Testis (tissue), 5 donors: ENCODE measurements around the gene ELL2. TPM values are rescaled to one million over a fixed set of nuclear protein-coding genes. Genes with fewer than 3 reads are reported as not detected.

ENCODE experiments used
- DNase-seq: peaks from one replicate; pipeline ENCODE4 v3.0.0-alpha.2; 2019
- H3K27ac ChIP-seq, 2 donors: fragments of 200-600 bp; sonication (generic); one replicate each; pipeline ENCODE4 v1.5.1; 2019
- H3K27me3 ChIP-seq: fragments of 200-600 bp; sonication (generic); one replicate; pipeline ENCODE4 v1.5.1; 2019
- H3K36me3 ChIP-seq: fragments of 200-600 bp; sonication (generic); one replicate; pipeline ENCODE4 v1.5.1; 2017; ENCODE audit warnings: low read depth; ENCODE audit errors: missing control alignments
- H3K4me1 ChIP-seq: fragments of 200-600 bp; sonication (generic); one replicate; pipeline ENCODE4 v1.5.1; 2019
- H3K4me3 ChIP-seq, 2 donors: fragments of 200-600 bp; sonication (generic); one replicate each; pipeline ENCODE4 v1.5.1; 2017 to 2019
- H3K9me3 ChIP-seq: fragments of 200-600 bp; sonication (generic); one replicate; pipeline ENCODE4 v1.5.1; 2017
- POLR2A ChIP-seq: fragments of 450-650 bp; IDR thresholded peaks from one replicate; pipeline ENCODE4 v1.6.1; 2017; ENCODE audit warnings: antibody characterized with exemption, mild to moderate bottlenecking, moderate library complexity
- WGBS, 2 donors: methylation state at CpG; one replicate each; pipeline ENCODE4 v1.1.5; 2018; 5-methylcytosine and 5-hydroxymethylcytosine counted together
- intact Hi-C: fragments of 100-400 bp; cut with DNase I; formaldehyde crosslinking; loops from one replicate; pipeline ENCODE4 v1.15.1; 2023; ENCODE audit warnings: low total_unique reads
- long read RNA-seq, 2 donors: transcript quantifications; one replicate each; lab custom pipeline, GENCODE V29; 2026
- polyA plus RNA-seq: library from polyadenylated mRNA; stranded (reverse); fragments of 350-450 nt; fragmentation: Illumina TruSeq; extraction: RNeasy Lipid Tissue Mini Kit (QIAGEN cat#74804); gene quantifications from one replicate; pipeline ENCODE4 v1.2.3, GENCODE V29; 2014; ENCODE audit warnings: low read depth, low replicate concordance; ENCODE audit not compliant: insufficient read depth
- total RNA-seq, 2 donors: library from RNA; depleted of rRNA; stranded (reverse); fragments of >200 nt; gene quantifications; one replicate each; pipeline ENCODE4 v1.2.3, GENCODE V29; 2016
- TF ChIP-seq, protein P1 (sequence below), 3 experiments: fragments of 450-650 bp in 2 of 3; fragments of 200-600 bp in 1 of 3; sonication (generic) in 1 of 3; IDR thresholded peaks; one replicate each; pipeline ENCODE4 v1.5.1; 2016 to 2019; ENCODE audit warnings: antibody characterized with exemption in 3 of 3, mild to moderate bottlenecking in 2 of 3, moderate library complexity in 1 of 3

ELL2 gene
- total RNA-seq = 10 to 100 TPM; 78.9 to 87.3 TPM
- 32.1 TPM for polyA plus RNA-seq
- long read RNA-seq, donor 1, full-length matches to known transcripts = 6 of 13 reads
- long read RNA-seq, donor 1, partial matches to known transcripts = 7 of 13 reads
- long read RNA-seq, donor 1, other reads (novel, unspliced or antisense) = 0 of 13 reads
- long read RNA-seq, donor 2, full-length matches to known transcripts = 1 of 1 reads
- long read RNA-seq, donor 2, partial matches to known transcripts = 0 of 1 reads
- long read RNA-seq, donor 2, other reads (novel, unspliced or antisense) = 0 of 1 reads

- H3K4me1 ChIP-seq = peaks cover 1% of the 10 kb centered on the region
- TF ChIP-seq POLR2A = peak; percentile 66
- TF ChIP-seq, protein P1, sequence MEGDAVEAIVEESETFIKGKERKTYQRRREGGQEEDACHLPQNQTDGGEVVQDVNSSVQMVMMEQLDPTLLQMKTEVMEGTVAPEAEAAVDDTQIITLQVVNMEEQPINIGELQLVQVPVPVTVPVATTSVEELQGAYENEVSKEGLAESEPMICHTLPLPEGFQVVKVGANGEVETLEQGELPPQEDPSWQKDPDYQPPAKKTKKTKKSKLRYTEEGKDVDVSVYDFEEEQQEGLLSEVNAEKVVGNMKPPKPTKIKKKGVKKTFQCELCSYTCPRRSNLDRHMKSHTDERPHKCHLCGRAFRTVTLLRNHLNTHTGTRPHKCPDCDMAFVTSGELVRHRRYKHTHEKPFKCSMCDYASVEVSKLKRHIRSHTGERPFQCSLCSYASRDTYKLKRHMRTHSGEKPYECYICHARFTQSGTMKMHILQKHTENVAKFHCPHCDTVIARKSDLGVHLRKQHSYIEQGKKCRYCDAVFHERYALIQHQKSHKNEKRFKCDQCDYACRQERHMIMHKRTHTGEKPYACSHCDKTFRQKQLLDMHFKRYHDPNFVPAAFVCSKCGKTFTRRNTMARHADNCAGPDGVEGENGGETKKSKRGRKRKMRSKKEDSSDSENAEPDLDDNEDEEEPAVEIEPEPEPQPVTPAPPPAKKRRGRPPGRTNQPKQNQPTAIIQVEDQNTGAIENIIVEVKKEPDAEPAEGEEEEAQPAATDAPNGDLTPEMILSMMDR (IDR thresholded peaks at IDR 0.05) = no peak
- DNase-seq = peak; percentile 99
- no peaks in the 10 kb centered on the region for H3K9me3 ChIP-seq
- no peaks in the 10 kb centered on the region for H3K36me3 ChIP-seq
- H3K27me3 ChIP-seq = no peaks in the 10 kb centered on the region
- peak within 1 kb of the TSS; percentile 92 to 98 for H3K4me3 ChIP-seq
- H3K27ac ChIP-seq = peak within 1 kb of the TSS; percentile 97 to 98
- WGBS, 2 donors = 0 to 1% methylated on average over 18 to 43 of the region's 63 CpGs
- intact Hi-C loops = loop anchor here (5.0 kb wide), 1 partner anchor 105 kb away; no protein-coding TSS in a partner anchor
These were observed at the start of gene ELL2 for GRCh38 chr5:95961617-95962474. Gene ELL2 (minus strand): TSS chr5:95961851. CDS start chr5:95961721, 130 bp downstream.

DNA sequence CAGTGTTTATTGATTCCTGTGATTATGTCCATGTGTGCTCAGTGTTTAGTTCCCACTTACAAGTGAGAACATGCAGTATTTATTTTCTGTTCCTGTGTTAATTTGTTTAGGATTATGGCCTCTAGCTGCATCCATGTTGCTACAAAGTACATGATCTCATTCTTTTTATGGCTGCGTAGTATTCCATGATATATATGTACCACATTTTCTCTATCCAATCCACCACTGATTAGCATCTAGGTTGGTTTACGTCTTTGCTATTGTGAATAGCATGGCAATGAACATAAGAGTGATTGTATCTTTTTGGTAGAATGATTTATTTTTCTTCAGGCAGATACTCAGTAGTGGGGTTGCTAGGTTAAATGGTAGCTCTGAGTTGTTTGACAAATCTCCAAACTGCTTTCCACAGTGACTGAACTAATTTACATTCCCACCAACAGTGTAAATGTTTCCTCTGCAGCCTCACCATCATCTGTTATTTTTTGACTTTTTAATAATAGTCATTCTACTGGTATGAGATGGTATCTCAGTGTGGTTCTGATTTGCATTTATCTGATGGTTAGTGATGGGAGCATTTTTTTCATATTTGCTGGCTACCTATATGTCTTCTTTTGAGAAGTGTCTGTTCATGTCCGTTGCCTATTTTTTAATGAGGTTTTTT, 47.5 kb upstream of the ELL2 start:
- no peak for DNase-seq
- H3K27ac ChIP-seq = no peak overlapping the region
- no peak for TF ChIP-seq POLR2A
- TF ChIP-seq, protein P1 (IDR thresholded peaks at IDR 0.05) = no peak
- H3K4me3 ChIP-seq = no peak overlapping the region
- H3K27me3 ChIP-seq = no peaks in the 10 kb centered on the region
- H3K9me3 ChIP-seq = no peaks in the 10 kb centered on the region
- H3K4me1 ChIP-seq = no peaks in the 10 kb centered on the region
- whole genome bisulfite sequencing, 2 donors = 92 to 98% methylated on average over 3 of the region's 3 CpGs
- intact Hi-C loops = no loop called here
- no peaks in the 10 kb centered on the region for H3K36me3 ChIP-seq

- no peaks in the 10 kb centered on the region for H3K36me3 ChIP-seq
- H3K4me1 ChIP-seq = no peaks in the 10 kb centered on the region
- TF ChIP-seq POLR2A = no peak
- TF ChIP-seq, protein P1 (IDR thresholded peaks at IDR 0.05) = no peak
- intact Hi-C loops = no loop called here
- DNase-seq = no peak
- H3K27ac ChIP-seq = no peak overlapping the region
- H3K9me3 ChIP-seq = no peaks in the 10 kb centered on the region
- H3K27me3 ChIP-seq = no peaks in the 10 kb centered on the region
- WGBS, 2 donors = 94 to 100% methylated on average over 1 of the region's 1 CpG
- H3K4me3 ChIP-seq = no peak overlapping the region
These were observed 46.8 kb upstream of the ELL2 start for GRCh38 chr5:96008487-96008886.

- Histone ChIP-seq H3K36me3 (no peaks in the 10 kb centered on the region), H3K27me3 (no peaks in the 10 kb centered on the region), H3K9me3 (no peaks in the 10 kb centered on the region), H3K27ac (no peak overlapping the region), H3K4me3 (no peak overlapping the region), H3K4me1 (no peaks in the 10 kb centered on the region)
- no peak for DNase-seq
- TF ChIP-seq, protein P1 (IDR thresholded peaks at IDR 0.05) = no peak
- no peak for TF ChIP-seq POLR2A
- intact Hi-C loops = no loop called here
- WGBS, 2 donors = 38 to 48% methylated on average over 1 of the region's 1 CpG
These were observed 45.4 kb upstream of the ELL2 start for GRCh38 chr5:96007051-96007450.
